Endothelial cell (in vitro differentiated cells): ENCODE measurements around the gene MPO. TPM values are rescaled to one million over a fixed set of nuclear protein-coding genes. Genes with fewer than 3 reads are reported as not detected.

ENCODE experiments used
- DNase-seq: peaks from one replicate; pipeline ENCODE4 v3.0.0; 2021; ENCODE audit warnings: low spot score
- H3K27ac Mint-ChIP-seq: one replicate; pipeline ENCODE4 v1.8.0; 2021; ENCODE audit warnings: mixed read lengths, inconsistent platforms; ENCODE audit not compliant: unreplicated experiment
- H3K27me3 Mint-ChIP-seq: one replicate; pipeline ENCODE4 v1.8.0; 2021; ENCODE audit warnings: mild to moderate bottlenecking, moderate library complexity, mixed read lengths, inconsistent platforms; ENCODE audit not compliant: unreplicated experiment
- H3K36me3 Mint-ChIP-seq: one replicate; pipeline ENCODE4 v1.8.0; 2021; ENCODE audit warnings: mild to moderate bottlenecking, low read depth, mixed read lengths, inconsistent platforms; ENCODE audit not compliant: unreplicated experiment
- H3K4me1 Mint-ChIP-seq: one replicate; pipeline ENCODE4 v1.8.0; 2021; ENCODE audit warnings: mild to moderate bottlenecking, mixed read lengths, inconsistent platforms; ENCODE audit not compliant: unreplicated experiment
- H3K4me3 Mint-ChIP-seq: one replicate; pipeline ENCODE4 v1.8.0; 2021; ENCODE audit warnings: mild to moderate bottlenecking, mixed read lengths, inconsistent platforms; ENCODE audit not compliant: unreplicated experiment
- H3K9me3 Mint-ChIP-seq: one replicate; pipeline ENCODE4 v1.8.0; 2021; ENCODE audit warnings: mixed read lengths, inconsistent platforms; ENCODE audit not compliant: unreplicated experiment
- CTCF ChIP-seq: fragments of 200-600 bp; sonication (generic); IDR thresholded peaks from one replicate; pipeline ENCODE4 v1.5.0; 2021; ENCODE audit warnings: antibody characterized with exemption; ENCODE audit not compliant: unreplicated experiment
- total RNA-seq: library from RNA; stranded (reverse); fragmentation: NEBNext Ultra II Directional; extraction: Animal tissue kit (Norgen Biotek cat#: 25700); gene quantifications from one replicate; pipeline ENCODE4 v1.2.1, GENCODE V29; 2021; ENCODE audit not compliant: unreplicated experiment

MPO gene
- total RNA-seq, 1 donor from 2014 or later = not detected

GRCh38 chr17:58318627-58319172 is 38.0 kb upstream of the MPO start:
- Mint-ChIP-seq H3K4me3 (no peak overlapping the region), H3K9me3 (no peaks in the 10 kb centered on the region), H3K27ac (no peak overlapping the region), H3K27me3 (peaks cover 12% of the 10 kb centered on the region), H3K36me3 (no peaks in the 10 kb centered on the region), H3K4me1 (no peaks in the 10 kb centered on the region)
- DNase-seq = no peak
- TF ChIP-seq CTCF = no peak

GRCh38 chr17:58318065-58318481 is 37.3 kb upstream of the MPO start:
- Mint-ChIP-seq H3K4me3 (no peak overlapping the region), H3K9me3 (no peaks in the 10 kb centered on the region), H3K36me3 (no peaks in the 10 kb centered on the region), H3K27ac (no peak overlapping the region), H3K27me3 (peaks cover 12% of the 10 kb centered on the region), H3K4me1 (no peaks in the 10 kb centered on the region)
- no peak for TF ChIP-seq CTCF
- DNase-seq = no peak

GRCh38 chr17:58317421-58318064 is 36.8 kb upstream of the MPO start:
- H3K4me3 Mint-ChIP-seq = no peak overlapping the region
- H3K27me3 Mint-ChIP-seq = peaks cover 15% of the 10 kb centered on the region
- no peaks in the 10 kb centered on the region for H3K36me3 Mint-ChIP-seq
- DNase-seq = peak; percentile 54
- no peaks in the 10 kb centered on the region for H3K9me3 Mint-ChIP-seq
- peak; percentile 30 for TF ChIP-seq CTCF
- no peak overlapping the region for H3K27ac Mint-ChIP-seq
- no peaks in the 10 kb centered on the region for H3K4me1 Mint-ChIP-seq

GRCh38 chr17:58316260-58316960 is 35.7 kb upstream of the MPO start:
- DNase-seq = peak; percentile 2
- no peak for TF ChIP-seq CTCF

GRCh38 chr17:58315750-58316149 is 35.0 kb upstream of the MPO start:
- no peaks in the 10 kb centered on the region for H3K36me3 Mint-ChIP-seq
- H3K4me3 Mint-ChIP-seq = no peak overlapping the region
- H3K27ac Mint-ChIP-seq = no peak overlapping the region
- no peaks in the 10 kb centered on the region for H3K9me3 Mint-ChIP-seq
- no peak for TF ChIP-seq CTCF
- no peaks in the 10 kb centered on the region for H3K4me1 Mint-ChIP-seq
- H3K27me3 Mint-ChIP-seq = peaks cover 12% of the 10 kb centered on the region
- no peak for DNase-seq

More at GRCh38 chr17:58316260-58316960, 35.7 kb upstream of the MPO start:
- Mint-ChIP-seq H3K9me3 (no peaks in the 10 kb centered on the region), H3K4me1 (no peaks in the 10 kb centered on the region), H3K4me3 (no peak overlapping the region), H3K27ac (no peak overlapping the region), H3K36me3 (no peaks in the 10 kb centered on the region), H3K27me3 (peaks cover 12% of the 10 kb centered on the region)
